HG03521 (cell line): ENCODE data around the gene PPP1R37.

Experiments used
- ATAC-seq: cut with Tn5 transposase; IDR thresholded peaks from one replicate; pipeline ENCODE4 v1.9.1; 2021; ENCODE audit warnings: mild to moderate bottlenecking, moderate library complexity; ENCODE audit not compliant: unreplicated experiment

PPP1R37 gene

GRCh38 chr19:45092747-45093678, at the start of gene PPP1R37:
TSS of gene PPP1R37 (plus strand) at chr19:45093179. CDS start at chr19:45093326, 147 bp downstream.
- peak; percentile 54 for ATAC-seq

GRCh38 chr19:45045671-45046353, 47.2 kb upstream of the PPP1R37 start:
- no peak for ATAC-seq

GRCh38 chr19:45046355-45046754, 46.6 kb upstream of the PPP1R37 start:
- no peak for ATAC-seq

- no peak for ATAC-seq
Measured at GRCh38 chr19:45047188-45047797, 45.7 kb upstream of the PPP1R37 start.

GRCh38 chr19:45049073-45049736, 43.8 kb upstream of the PPP1R37 start:
- no peak for ATAC-seq

- no peak for ATAC-seq
Measured at GRCh38 chr19:45050036-45050435, 42.9 kb upstream of the PPP1R37 start.

- no peak for ATAC-seq
Measured at GRCh38 chr19:45051929-45052579, 40.9 kb upstream of the PPP1R37 start.

GRCh38 chr19:45056831-45057230, 36.1 kb upstream of the PPP1R37 start:
- no peak for ATAC-seq

GRCh38 chr19:45057444-45057843, 35.5 kb upstream of the PPP1R37 start:
- ATAC-seq, result no peak

GRCh38 chr19:45058622-45059159, 34.3 kb upstream of the PPP1R37 start:
- ATAC-seq, result no peak

GRCh38 chr19:45059258-45059965, 33.6 kb upstream of the PPP1R37 start:
- ATAC-seq, result no peak

- no peak for ATAC-seq
Measured at GRCh38 chr19:45061965-45062364, 31.0 kb upstream of the PPP1R37 start.

- no peak for ATAC-seq
Measured at GRCh38 chr19:45063851-45064801, 28.9 kb upstream of the PPP1R37 start.

- no peak for ATAC-seq
Measured at GRCh38 chr19:45066921-45067661, 25.9 kb upstream of the PPP1R37 start.

- ATAC-seq, result no peak
Measured at GRCh38 chr19:45068041-45068440, 24.9 kb upstream of the PPP1R37 start.

- no peak for ATAC-seq
Measured at GRCh38 chr19:45069056-45069455, 23.9 kb upstream of the PPP1R37 start.

- no peak for ATAC-seq
Measured at GRCh38 chr19:45070214-45070613, 22.8 kb upstream of the PPP1R37 start.
